ENCODE results near the gene C6orf136.

C6orf136 gene

DNA sequence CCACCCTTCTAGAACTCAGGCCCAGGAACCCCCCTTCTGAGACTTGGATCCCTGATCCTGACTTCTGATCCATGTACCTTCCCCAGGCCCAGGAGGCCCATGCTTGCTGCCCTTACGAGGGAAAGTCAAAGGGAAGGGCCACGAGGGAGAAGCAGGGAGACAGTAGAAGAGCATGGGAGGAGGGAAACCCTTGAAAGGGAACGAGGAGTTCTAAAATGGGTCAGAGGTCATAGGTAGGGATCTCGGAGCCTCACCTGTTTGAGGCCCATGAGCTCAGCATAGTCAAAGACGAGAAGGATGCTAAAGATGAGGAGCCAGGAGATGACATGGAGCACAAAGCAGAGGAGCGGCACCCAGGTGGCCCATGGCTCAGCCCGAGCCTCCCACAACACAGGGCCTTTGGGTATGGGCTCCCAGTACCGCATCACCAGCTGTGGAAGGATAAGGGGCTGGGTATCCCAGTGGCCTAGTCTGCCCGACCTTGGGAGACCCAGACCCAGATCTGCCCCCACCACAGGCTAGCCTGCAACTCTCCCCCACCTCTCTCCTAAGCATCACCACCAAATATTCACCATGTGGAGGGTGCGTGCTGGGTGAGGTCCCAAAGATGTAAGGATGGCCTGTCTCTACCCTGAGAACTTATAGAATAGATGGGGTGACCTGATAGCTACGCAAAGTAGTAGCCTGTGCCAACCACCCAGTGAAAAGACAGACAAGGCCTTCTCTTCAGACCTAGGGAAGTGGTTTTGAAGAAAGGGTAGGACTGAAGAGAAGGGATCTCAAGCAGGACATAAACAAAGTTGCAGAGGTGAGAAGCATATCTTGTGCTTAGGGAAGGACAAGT, 42.3 kb downstream of the C6orf136 start:
- H3K4me3 ChIP-seq (ENCODE audit: low read depth, low read length) = peak overlapping the region; percentile 75
- no peak for DNase-seq (ENCODE audit: low read depth)
- TF ChIP-seq, protein P1, sequence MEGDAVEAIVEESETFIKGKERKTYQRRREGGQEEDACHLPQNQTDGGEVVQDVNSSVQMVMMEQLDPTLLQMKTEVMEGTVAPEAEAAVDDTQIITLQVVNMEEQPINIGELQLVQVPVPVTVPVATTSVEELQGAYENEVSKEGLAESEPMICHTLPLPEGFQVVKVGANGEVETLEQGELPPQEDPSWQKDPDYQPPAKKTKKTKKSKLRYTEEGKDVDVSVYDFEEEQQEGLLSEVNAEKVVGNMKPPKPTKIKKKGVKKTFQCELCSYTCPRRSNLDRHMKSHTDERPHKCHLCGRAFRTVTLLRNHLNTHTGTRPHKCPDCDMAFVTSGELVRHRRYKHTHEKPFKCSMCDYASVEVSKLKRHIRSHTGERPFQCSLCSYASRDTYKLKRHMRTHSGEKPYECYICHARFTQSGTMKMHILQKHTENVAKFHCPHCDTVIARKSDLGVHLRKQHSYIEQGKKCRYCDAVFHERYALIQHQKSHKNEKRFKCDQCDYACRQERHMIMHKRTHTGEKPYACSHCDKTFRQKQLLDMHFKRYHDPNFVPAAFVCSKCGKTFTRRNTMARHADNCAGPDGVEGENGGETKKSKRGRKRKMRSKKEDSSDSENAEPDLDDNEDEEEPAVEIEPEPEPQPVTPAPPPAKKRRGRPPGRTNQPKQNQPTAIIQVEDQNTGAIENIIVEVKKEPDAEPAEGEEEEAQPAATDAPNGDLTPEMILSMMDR (IDR thresholded peaks at IDR 0.05; ENCODE audit: low read depth, low read length, missing control alignments) = no peak

DNA sequence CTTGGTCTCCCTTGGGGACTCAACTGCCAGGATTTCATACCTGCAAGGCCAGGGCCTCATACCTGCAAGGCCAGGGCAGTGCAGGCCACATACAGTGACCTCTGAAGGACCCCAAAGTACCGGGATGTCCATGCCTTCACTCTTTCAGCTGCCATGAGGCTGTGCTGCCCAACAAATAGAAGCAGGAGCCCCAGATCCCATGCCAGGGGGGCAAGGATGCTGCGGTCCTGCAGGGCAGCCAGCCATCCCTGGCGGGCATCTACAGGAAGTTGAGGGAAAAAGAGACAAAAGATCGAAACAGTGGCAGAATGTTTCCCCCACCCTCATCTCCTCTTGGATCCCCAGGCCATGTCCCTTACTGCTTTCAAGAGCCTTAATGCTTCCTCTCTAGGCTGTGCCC, 43.1 kb downstream of the C6orf136 start:
- DNase-seq (ENCODE audit: low read depth) = no peak
- peak overlapping the region; percentile 75 for H3K4me3 ChIP-seq (ENCODE audit: low read depth, low read length)
- TF ChIP-seq, protein P1 (IDR thresholded peaks at IDR 0.05; ENCODE audit: low read depth, low read length, missing control alignments) = no peak

DNA sequence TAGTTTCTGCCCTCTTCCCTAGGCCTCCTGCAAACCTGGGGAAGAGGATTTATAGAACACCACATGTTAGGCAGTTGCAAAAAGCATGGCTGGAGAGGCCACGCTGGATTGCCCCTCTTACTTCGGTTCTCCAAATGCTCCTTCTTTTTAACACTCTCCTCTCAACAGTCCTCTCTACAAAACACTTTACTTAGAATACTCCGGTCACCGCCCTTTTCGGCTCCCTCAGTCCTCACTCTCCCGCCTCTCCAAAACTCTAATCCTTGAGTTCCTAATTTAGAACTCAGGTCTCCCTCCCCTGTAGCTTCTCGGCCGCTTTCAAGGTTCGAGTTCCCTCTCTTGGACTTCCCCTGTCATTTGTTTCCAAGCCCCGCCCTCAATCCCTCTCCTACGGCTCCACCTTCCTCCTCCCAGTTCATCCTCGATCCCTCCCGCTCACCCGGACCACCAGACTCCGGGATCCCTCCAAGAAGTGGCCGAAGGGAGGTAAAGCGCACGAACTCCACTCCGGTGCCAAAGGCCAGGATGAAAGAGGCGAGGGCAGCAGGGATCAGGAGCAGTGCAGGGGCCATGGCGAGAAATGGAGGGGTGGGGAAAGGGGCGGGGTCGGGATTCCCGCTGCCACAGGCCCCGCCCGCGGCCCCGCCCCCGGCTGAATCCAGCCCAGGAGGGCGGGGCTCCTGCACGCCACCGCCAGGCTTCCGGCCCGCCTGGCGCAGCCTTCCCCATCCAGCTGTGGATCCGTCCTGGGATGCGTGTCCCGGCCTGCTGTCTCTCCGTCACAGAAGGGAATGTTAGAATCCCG, 43.7 kb downstream of the C6orf136 start, which contains the start of gene NRM:
NRM (minus strand) TSS at position 582 of the 805 bp plus-strand sequence; CDS start at position 572, 10 bp downstream.
- DNase-seq (ENCODE audit: low read depth) = no peak

DNA sequence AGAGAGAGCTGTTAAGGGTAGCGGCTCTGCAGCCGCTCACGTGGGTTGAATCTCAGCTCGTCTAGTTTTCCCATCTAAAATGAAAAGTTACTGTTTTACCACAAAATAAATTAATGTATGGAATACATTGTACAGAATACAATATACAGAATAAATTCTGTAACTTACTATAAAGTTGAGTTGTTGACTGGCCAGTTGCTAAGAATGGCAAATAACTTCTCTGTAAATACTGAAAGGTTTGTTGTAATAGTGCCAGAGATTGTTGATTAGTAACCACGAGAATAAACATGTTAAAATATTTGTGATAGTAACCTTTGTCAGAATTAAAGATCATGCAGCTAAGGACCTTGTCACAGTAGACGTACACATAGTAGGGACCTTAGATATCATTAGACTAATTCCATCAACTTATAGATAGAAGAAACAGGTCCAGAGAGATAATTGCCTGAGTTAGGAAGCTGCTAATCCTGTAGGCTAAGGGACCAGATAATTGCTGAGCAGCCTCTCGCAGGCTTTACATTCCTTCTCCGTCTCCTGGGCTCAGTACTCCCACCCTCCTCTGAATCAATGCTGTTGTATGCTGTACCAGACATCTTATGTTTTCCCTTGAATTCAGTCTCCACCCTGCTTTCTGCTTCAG, 44.4 kb downstream of the C6orf136 start:
- TF ChIP-seq, protein P1 (IDR thresholded peaks at IDR 0.05; ENCODE audit: low read depth, low read length, missing control alignments) = no peak
- peak overlapping the region; percentile 75 for H3K4me3 ChIP-seq (ENCODE audit: low read depth, low read length)
- DNase-seq (ENCODE audit: low read depth) = no peak

More for the DNA sequence above, 43.7 kb downstream of the C6orf136 start, which contains the start of gene NRM:
- TF ChIP-seq, protein P1 (IDR thresholded peaks at IDR 0.05; ENCODE audit: low read depth, low read length, missing control alignments) = no peak
- H3K4me3 ChIP-seq (ENCODE audit: low read depth, low read length) = peak within 1 kb of the TSS; percentile 75

DNA sequence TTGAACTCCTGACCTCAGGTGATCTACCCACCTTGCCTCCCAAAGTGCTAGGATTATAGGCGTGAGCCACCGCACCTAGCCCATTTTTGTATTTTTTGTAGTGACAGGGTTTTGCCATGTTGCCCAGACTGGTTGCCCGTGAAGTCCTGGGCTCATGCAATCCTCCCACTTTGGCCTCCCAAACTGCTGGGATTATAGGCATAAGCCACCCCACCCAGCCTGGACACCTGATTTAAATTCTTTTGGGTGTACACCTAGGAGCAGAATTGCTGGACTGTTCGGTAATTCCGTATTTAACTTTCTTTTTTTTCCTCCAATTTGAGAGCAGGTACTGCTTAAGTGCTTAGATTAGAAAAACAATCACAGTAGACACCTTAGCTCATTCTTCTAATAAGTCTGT, 49.5 kb downstream of the C6orf136 start:
- no peak for DNase-seq (ENCODE audit: low read depth)
- H3K4me3 ChIP-seq (ENCODE audit: low read depth, low read length) = no peak overlapping the region
- TF ChIP-seq, protein P1 (IDR thresholded peaks at IDR 0.05; ENCODE audit: low read depth, low read length, missing control alignments) = no peak

DNA sequence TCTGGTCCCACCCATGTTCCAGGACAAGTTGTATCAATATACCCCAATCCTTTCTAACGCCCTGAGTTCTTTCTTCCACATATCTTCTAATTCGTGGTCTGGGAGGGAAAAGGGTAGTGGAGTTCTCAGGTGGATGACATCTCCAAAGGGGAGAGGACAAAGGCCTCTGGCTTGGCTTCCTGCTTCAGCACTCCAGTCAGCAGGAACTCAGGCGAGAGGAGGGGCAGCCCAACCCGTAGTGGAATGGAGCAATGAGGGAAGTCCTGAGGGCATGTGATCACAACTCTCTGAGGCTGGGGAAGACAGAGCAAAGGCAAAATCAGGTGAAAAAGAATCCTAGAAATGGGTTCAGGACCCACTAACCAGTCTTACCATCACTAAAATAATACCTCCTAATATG, 53.4 kb downstream of the C6orf136 start:
- H3K4me3 ChIP-seq (ENCODE audit: low read depth, low read length) = no peak overlapping the region
- TF ChIP-seq, protein P1 (IDR thresholded peaks at IDR 0.05; ENCODE audit: low read depth, low read length, missing control alignments) = no peak
- no peak for DNase-seq (ENCODE audit: low read depth)

All from GM12864 (cell line).